Lower leg skin (tissue), 3 donors: Measurements from ENCODE around the gene CHST9.

Experiments used
- POLR2A ChIP-seq, 2 donors: fragments of 450-650 bp; IDR thresholded peaks; one replicate each; pipeline ENCODE4 v1.6.1; 2016 to 2017; ENCODE audit warnings: antibody characterized with exemption in 2 of 2, mild to moderate bottlenecking in 1 of 2, moderate library complexity in 1 of 2
- TF ChIP-seq, protein P1 (sequence below), 3 donors: fragments of 450-650 bp; IDR thresholded peaks; one replicate each; pipeline ENCODE4 v1.5.1; 2016; ENCODE audit warnings: antibody characterized with exemption in 3 of 3, mild to moderate bottlenecking in 3 of 3, moderate library complexity in 2 of 3

GRCh38 chr18:27040796-27041195 lies 144.3 kb downstream of the CHST9 start:
- TF ChIP-seq POLR2A (IDR thresholded peaks at IDR 0.05): no peak
- TF ChIP-seq, protein P1, sequence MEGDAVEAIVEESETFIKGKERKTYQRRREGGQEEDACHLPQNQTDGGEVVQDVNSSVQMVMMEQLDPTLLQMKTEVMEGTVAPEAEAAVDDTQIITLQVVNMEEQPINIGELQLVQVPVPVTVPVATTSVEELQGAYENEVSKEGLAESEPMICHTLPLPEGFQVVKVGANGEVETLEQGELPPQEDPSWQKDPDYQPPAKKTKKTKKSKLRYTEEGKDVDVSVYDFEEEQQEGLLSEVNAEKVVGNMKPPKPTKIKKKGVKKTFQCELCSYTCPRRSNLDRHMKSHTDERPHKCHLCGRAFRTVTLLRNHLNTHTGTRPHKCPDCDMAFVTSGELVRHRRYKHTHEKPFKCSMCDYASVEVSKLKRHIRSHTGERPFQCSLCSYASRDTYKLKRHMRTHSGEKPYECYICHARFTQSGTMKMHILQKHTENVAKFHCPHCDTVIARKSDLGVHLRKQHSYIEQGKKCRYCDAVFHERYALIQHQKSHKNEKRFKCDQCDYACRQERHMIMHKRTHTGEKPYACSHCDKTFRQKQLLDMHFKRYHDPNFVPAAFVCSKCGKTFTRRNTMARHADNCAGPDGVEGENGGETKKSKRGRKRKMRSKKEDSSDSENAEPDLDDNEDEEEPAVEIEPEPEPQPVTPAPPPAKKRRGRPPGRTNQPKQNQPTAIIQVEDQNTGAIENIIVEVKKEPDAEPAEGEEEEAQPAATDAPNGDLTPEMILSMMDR (IDR thresholded peaks at IDR 0.05): no peak
